Stimulated activated CD8-positive, alpha-beta memory T cell treated with anti-CD3 and anti-CD28 coated beads, Interleukin-7, amount 100 ng/mL, for 24 hours (primary cell): ENCODE measurements around the gene MEX3A.
"Not testable (repeated sequence)": the region's sequence is repeated elsewhere in the genome, so short reads cannot be mapped to it uniquely, and the experiment has no call there.

Experiments used
- DNase-seq: peaks from one replicate; pipeline ENCODE4 v3.0.0-alpha.2; 2020; ENCODE audit warnings: low read depth

Gene MEX3A

GRCh38 chr1:156078728-156079127, 3.5 kb downstream of the MEX3A start:
- no peak for DNase-seq

GRCh38 chr1:156077430-156077760, 4.9 kb downstream of the MEX3A start:
- DNase-seq: no peak

GRCh38 chr1:156076609-156077429, 5.4 kb downstream of the MEX3A start:
- DNase-seq: no peak

- DNase-seq: no peak
Measured at GRCh38 chr1:156075775-156076204, 6.5 kb downstream of the MEX3A start.

GRCh38 chr1:156075162-156075561, 7.1 kb downstream of the MEX3A start:
- DNase-seq: no peak

- DNase-seq: no peak
Measured at GRCh38 chr1:156074661-156075060, 7.6 kb downstream of the MEX3A start.

GRCh38 chr1:156073740-156074139, 8.5 kb downstream of the MEX3A start:
- no peak for DNase-seq

GRCh38 chr1:156073110-156073687, 9.1 kb downstream of the MEX3A start:
- DNase-seq: no peak

GRCh38 chr1:156072251-156072650, 10.0 kb downstream of the MEX3A start:
- DNase-seq: no peak

GRCh38 chr1:156071332-156071816, 10.9 kb downstream of the MEX3A start:
- not testable (repeated sequence) for DNase-seq

- DNase-seq: no peak
Measured at GRCh38 chr1:156070548-156070947, 11.7 kb downstream of the MEX3A start.

- no peak for DNase-seq
Measured at GRCh38 chr1:156069490-156070455, 12.5 kb downstream of the MEX3A start.

GRCh38 chr1:156067262-156067661, 15.0 kb downstream of the MEX3A start:
- no peak for DNase-seq

- DNase-seq: no peak
Measured at GRCh38 chr1:156065871-156066270, 16.4 kb downstream of the MEX3A start.

- DNase-seq: no peak
Measured at GRCh38 chr1:156065212-156065611, 17.1 kb downstream of the MEX3A start.

GRCh38 chr1:156064615-156065014, 17.6 kb downstream of the MEX3A start:
- DNase-seq: no peak

GRCh38 chr1:156063997-156064285, 18.3 kb downstream of the MEX3A start:
- DNase-seq: no peak

- no peak for DNase-seq
Measured at GRCh38 chr1:156062189-156062588, 20.1 kb downstream of the MEX3A start.

GRCh38 chr1:156060937-156061636, 21.2 kb downstream of the MEX3A start, which contains the start of gene RAB25:
TSS of gene RAB25 (plus strand) at chr1:156061160. CDS start at chr1:156061401, 241 bp downstream.
- DNase-seq: no peak

GRCh38 chr1:156056326-156056849, 25.9 kb downstream of the MEX3A start:
- no peak for DNase-seq

- DNase-seq: no peak
Measured at GRCh38 chr1:156055281-156056048, 26.8 kb downstream of the MEX3A start.
